Smooth muscle cell (in vitro differentiated cells): ENCODE data around the gene RIPOR3. TPM values are rescaled to one million over a fixed set of nuclear protein-coding genes. Genes with fewer than 3 reads are reported as not detected.

ENCODE experiments used
- DNase-seq: peaks from one replicate; lab custom pipeline; 2025; ENCODE audit not compliant: unreplicated experiment; lab: John Stamatoyannopoulos, UW
- H2AFZ ChIP-seq: fragments of 200-600 bp; sonication (generic); 2 replicates; pipeline ENCODE4 v1.6.0; 2016; ENCODE audit warnings: antibody characterized with exemption, low read depth, mild to moderate bottlenecking
- H3F3A ChIP-seq: fragments of 200-600 bp; sonication (generic); 2 replicates; pipeline ENCODE4 v1.6.0; 2017; ENCODE audit warnings: antibody characterized with exemption, low read depth
- H3K27ac ChIP-seq: fragments of 200-600 bp; sonication (generic); 2 replicates; pipeline ENCODE4 v1.5.1; 2016; ENCODE audit warnings: low read depth, mild to moderate bottlenecking
- H3K27me3 ChIP-seq: fragments of 200-600 bp; sonication (generic); 2 replicates; pipeline ENCODE4 v1.6.1; 2016; ENCODE audit warnings: low read depth, mild to moderate bottlenecking
- H3K36me3 ChIP-seq: fragments of 200-600 bp; sonication (generic); 2 replicates; pipeline ENCODE4 v1.5.1; 2016; ENCODE audit warnings: low read depth
- H3K4me1 ChIP-seq: fragments of 200-600 bp; sonication (generic); 2 replicates; pipeline ENCODE4 v1.5.1; 2016; ENCODE audit warnings: low read depth
- H3K4me2 ChIP-seq: fragments of 200-600 bp; sonication (generic); 2 replicates; pipeline ENCODE4 v1.6.0; 2016; ENCODE audit warnings: mild to moderate bottlenecking
- H3K4me3 ChIP-seq: fragments of 200-600 bp; sonication (generic); 2 replicates; pipeline ENCODE4 v1.5.1; 2016; ENCODE audit warnings: mild to moderate bottlenecking
- H3K79me2 ChIP-seq: fragments of 200-600 bp; sonication (generic); 2 replicates; pipeline ENCODE4 v1.6.0; 2016; ENCODE audit warnings: low read depth, mild to moderate bottlenecking
- H3K9ac ChIP-seq: fragments of 200-600 bp; sonication (generic); 2 replicates; pipeline ENCODE4 v1.6.0; 2016; ENCODE audit warnings: low read depth
- H3K9me3 ChIP-seq: fragments of 200-600 bp; sonication (generic); replicated peaks from 2 replicates; pipeline ENCODE4 v1.5.1; 2016; ENCODE audit warnings: low read depth
- H4K20me1 ChIP-seq: fragments of 200-600 bp; sonication (generic); 2 replicates; pipeline ENCODE4 v1.6.0; 2016; ENCODE audit warnings: low read depth
- CTCF ChIP-seq: fragments of 200-600 bp; sonication (generic); IDR thresholded peaks from 2 replicates; pipeline ENCODE4 v1.5.1; 2017; ENCODE audit warnings: borderline replicate concordance, mild to moderate bottlenecking, antibody characterized with exemption; ENCODE audit not compliant: insufficient read depth, poor library complexity, severe bottlenecking
- WGBS: methylation state at CpG from one replicate; pipeline ENCODE4 v1.1.7; 2016; ENCODE audit warnings: low lambda C conversion rate; 5-methylcytosine and 5-hydroxymethylcytosine counted together
- polyA plus RNA-seq: library from polyadenylated mRNA; unstranded; fragments of >200 nt; fragmentation: Nextera tagmentation; extraction: Ambion mirVana; gene quantifications from 2 replicates; pipeline ENCODE4 v1.2.1, GENCODE V29; 2016
- total RNA-seq: library from RNA; depleted of rRNA; stranded (reverse); fragments of >200 nt; gene quantifications from 2 replicates; pipeline ENCODE4 v1.2.3, GENCODE V29; 2014

RIPOR3 gene
- total and polyA plus RNA-seq, 2 experiments from 2014 or later, result 0.18 to 1.2 TPM

- Histone ChIP-seq H3K4me2 (no peak overlapping the region), H3K27ac (no peak overlapping the region), H3K9ac (no peak overlapping the region), H3K9me3 (no peaks in the 10 kb centered on the region), H3K27me3 (no peaks in the 10 kb centered on the region), H3K36me3 (no peaks in the 10 kb centered on the region), H4K20me1 (peaks cover 7% of the 10 kb centered on the region), H3F3A (peaks cover 8% of the 10 kb centered on the region), H3K79me2 (no peaks in the 10 kb centered on the region), H3K4me1 (no peaks in the 10 kb centered on the region), H3K4me3 (no peak overlapping the region), H2AFZ (no peak overlapping the region)
- no peak for TF ChIP-seq CTCF
- no peak for DNase-seq
- WGBS, result 96% methylated on average over 20 of the region's 20 CpGs
Observed at GRCh38 chr20:50589548-50590347, 101.6 kb downstream of the RIPOR3 start.

- H3K4me2 ChIP-seq, result no peak overlapping the region
- H3K36me3 ChIP-seq, result no peaks in the 10 kb centered on the region
- H3F3A ChIP-seq, result peaks cover 8% of the 10 kb centered on the region
- peak; percentile 17 for DNase-seq
- H3K4me3 ChIP-seq, result no peak overlapping the region
- H2AFZ ChIP-seq, result no peak overlapping the region
- H3K9me3 ChIP-seq, result no peaks in the 10 kb centered on the region
- peaks cover 14% of the 10 kb centered on the region for H4K20me1 ChIP-seq
- no peaks in the 10 kb centered on the region for H3K79me2 ChIP-seq
- H3K27ac ChIP-seq, result no peak overlapping the region
- no peaks in the 10 kb centered on the region for H3K4me1 ChIP-seq
- TF ChIP-seq CTCF, result peak; percentile 98
- H3K9ac ChIP-seq, result no peak overlapping the region
- WGBS, result 55% methylated on average over 12 of the region's 12 CpGs
- H3K27me3 ChIP-seq, result no peaks in the 10 kb centered on the region
Observed at GRCh38 chr20:50588034-50588736, 103.2 kb downstream of the RIPOR3 start.

GRCh38 chr20:50587291-50587961 lies 103.9 kb downstream of the RIPOR3 start:
- Histone ChIP-seq H3K9ac (no peak overlapping the region), H4K20me1 (peaks cover 14% of the 10 kb centered on the region), H3K27ac (no peak overlapping the region), H3K4me2 (no peak overlapping the region), H3F3A (peaks cover 8% of the 10 kb centered on the region), H3K27me3 (no peaks in the 10 kb centered on the region), H3K4me3 (no peak overlapping the region), H3K9me3 (no peaks in the 10 kb centered on the region), H3K4me1 (no peaks in the 10 kb centered on the region), H2AFZ (no peak overlapping the region), H3K36me3 (no peaks in the 10 kb centered on the region), H3K79me2 (no peaks in the 10 kb centered on the region)
- no peak for TF ChIP-seq CTCF
- no peak for DNase-seq
- 95% methylated on average over 18 of the region's 19 CpGs for WGBS
